MCF 10A (cell line): ENCODE data around the gene CCDC122. TPM values are rescaled to one million over a fixed set of nuclear protein-coding genes. Genes with fewer than 3 reads are reported as not detected.

Source experiments
- BruUV-seq: library from RNA; stranded (reverse); fragments of 400-500 nt; replicated peaks from 2 replicates; lab custom pipeline; 2021; lab: Mats Ljungman, UMichigan
- CTCF ChIA-PET: fragments of 300-600 bp; sonication (Branson Sonifier 250); formaldehyde crosslinking; extraction: SDS; loops from one replicate; lab custom pipeline; 2021; ENCODE audit warnings: antibody characterized with exemption, inconsistent platforms; lab: Yijun Ruan, JAX
- POLR2A ChIA-PET: fragments of 300-600, 350-650 bp; sonication (Branson Sonifier 250); formaldehyde crosslinking; extraction: SDS; loops from one replicate; lab custom pipeline; 2020; ENCODE audit warnings: antibody characterized with exemption, inconsistent platforms; lab: Yijun Ruan, JAX
- DNase-seq: peaks from one replicate; pipeline ENCODE4 v3.0.0-alpha.2; 2018; ENCODE audit not compliant: unreplicated experiment
- H3K27ac Mint-ChIP-seq: one replicate; pipeline ENCODE4 v1.8.0; 2022; ENCODE audit warnings: mild to moderate bottlenecking, low read depth, mixed read lengths; ENCODE audit not compliant: unreplicated experiment
- H3K27me3 Mint-ChIP-seq: one replicate; pipeline ENCODE4 v1.8.0; 2022; ENCODE audit warnings: mixed read lengths; ENCODE audit not compliant: insufficient read depth, unreplicated experiment
- H3K36me3 Mint-ChIP-seq: one replicate; pipeline ENCODE4 v1.8.0; 2022; ENCODE audit warnings: mild to moderate bottlenecking, moderate library complexity, mixed read lengths; ENCODE audit not compliant: insufficient read depth, unreplicated experiment
- H3K4me1 Mint-ChIP-seq: one replicate; pipeline ENCODE4 v1.8.0; 2022; ENCODE audit warnings: mixed read lengths; ENCODE audit not compliant: insufficient read depth, unreplicated experiment
- H3K4me3 Mint-ChIP-seq: one replicate; pipeline ENCODE4 v1.8.0; 2022; ENCODE audit warnings: mild to moderate bottlenecking, moderate library complexity, mixed read lengths; ENCODE audit not compliant: unreplicated experiment
- H3K9me3 Mint-ChIP-seq: one replicate; pipeline ENCODE4 v1.8.0; 2022; ENCODE audit warnings: mixed read lengths; ENCODE audit not compliant: unreplicated experiment
- intact Hi-C: fragments of 100-400 bp; cut with micrococcal nuclease; formaldehyde crosslinking; loops from 2 replicates; pipeline ENCODE4 v1.14.1; 2022
- total RNA-seq: library from RNA; stranded (reverse); gene quantifications from 2 replicates; pipeline ENCODE4 v1.2.3, GENCODE V29; 2022
- TF ChIP-seq, protein P1 (sequence below): fragments of 200-600 bp; IDR thresholded peaks from one replicate; pipeline ENCODE4 v1.8.0; 2022; ENCODE audit warnings: antibody characterized with exemption, mild to moderate bottlenecking; ENCODE audit not compliant: unreplicated experiment

Gene CCDC122
- total RNA-seq, 1 experiment from 2014 or later = 16.3 TPM

GRCh38 chr13:43905435-43906031 lies 26.0 kb upstream of the CCDC122 start:
- POLR2A ChIA-PET = interaction anchor here (0.7 to 1.1 kb wide), 4 partner anchors 359 to 536 kb away, joined by 3 read pairs; no protein-coding TSS in a partner anchor

GRCh38 chr13:43895940-43896339 lies 16.4 kb upstream of the CCDC122 start:
- Mint-ChIP-seq H3K27ac (no peak overlapping the region), H3K27me3 (no peaks in the 10 kb centered on the region), H3K4me3 (no peak overlapping the region), H3K36me3 (peaks cover 9% of the 10 kb centered on the region), H3K9me3 (no peaks in the 10 kb centered on the region), H3K4me1 (no peaks in the 10 kb centered on the region)
- BruUV-seq = no TSS peak
- ChIA-PET CTCF (interaction anchor here (0.7 to 1.2 kb wide), 2 partner anchors 152 to 628 kb away, joined by 3 read pairs; no protein-coding TSS in a partner anchor), POLR2A (interaction anchor here (0.6 to 0.9 kb wide), 3 partner anchors 13 to 575 kb away, joined by 3 to 4 read pairs (median 3); partner anchors contain the start of genes CCDC122 and LACC1)
- DNase-seq = no peak
- intact Hi-C loops = no loop called here
- TF ChIP-seq, protein P1, sequence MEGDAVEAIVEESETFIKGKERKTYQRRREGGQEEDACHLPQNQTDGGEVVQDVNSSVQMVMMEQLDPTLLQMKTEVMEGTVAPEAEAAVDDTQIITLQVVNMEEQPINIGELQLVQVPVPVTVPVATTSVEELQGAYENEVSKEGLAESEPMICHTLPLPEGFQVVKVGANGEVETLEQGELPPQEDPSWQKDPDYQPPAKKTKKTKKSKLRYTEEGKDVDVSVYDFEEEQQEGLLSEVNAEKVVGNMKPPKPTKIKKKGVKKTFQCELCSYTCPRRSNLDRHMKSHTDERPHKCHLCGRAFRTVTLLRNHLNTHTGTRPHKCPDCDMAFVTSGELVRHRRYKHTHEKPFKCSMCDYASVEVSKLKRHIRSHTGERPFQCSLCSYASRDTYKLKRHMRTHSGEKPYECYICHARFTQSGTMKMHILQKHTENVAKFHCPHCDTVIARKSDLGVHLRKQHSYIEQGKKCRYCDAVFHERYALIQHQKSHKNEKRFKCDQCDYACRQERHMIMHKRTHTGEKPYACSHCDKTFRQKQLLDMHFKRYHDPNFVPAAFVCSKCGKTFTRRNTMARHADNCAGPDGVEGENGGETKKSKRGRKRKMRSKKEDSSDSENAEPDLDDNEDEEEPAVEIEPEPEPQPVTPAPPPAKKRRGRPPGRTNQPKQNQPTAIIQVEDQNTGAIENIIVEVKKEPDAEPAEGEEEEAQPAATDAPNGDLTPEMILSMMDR = no peak

More at GRCh38 chr13:43905435-43906031, 26.0 kb upstream of the CCDC122 start:
- Mint-ChIP-seq H3K36me3 (no peaks in the 10 kb centered on the region), H3K27ac (no peak overlapping the region), H3K4me1 (peaks cover 8% of the 10 kb centered on the region), H3K9me3 (no peaks in the 10 kb centered on the region), H3K4me3 (no peak overlapping the region), H3K27me3 (no peaks in the 10 kb centered on the region)
- DNase-seq = peak; percentile 67
- CTCF ChIA-PET = interaction anchor here (0.6 to 5.5 kb wide), 25 partner anchors 9 to 984 kb away, joined by 3 to 111 read pairs (median 3); no protein-coding TSS in a partner anchor
- no TSS peak for BruUV-seq
- intact Hi-C loops = loop anchor here (1.0 to 10.0 kb wide), 7 partner anchors 145 to 1067 kb away; no protein-coding TSS in a partner anchor
- TF ChIP-seq, protein P1 = peak; percentile 70

DNA sequence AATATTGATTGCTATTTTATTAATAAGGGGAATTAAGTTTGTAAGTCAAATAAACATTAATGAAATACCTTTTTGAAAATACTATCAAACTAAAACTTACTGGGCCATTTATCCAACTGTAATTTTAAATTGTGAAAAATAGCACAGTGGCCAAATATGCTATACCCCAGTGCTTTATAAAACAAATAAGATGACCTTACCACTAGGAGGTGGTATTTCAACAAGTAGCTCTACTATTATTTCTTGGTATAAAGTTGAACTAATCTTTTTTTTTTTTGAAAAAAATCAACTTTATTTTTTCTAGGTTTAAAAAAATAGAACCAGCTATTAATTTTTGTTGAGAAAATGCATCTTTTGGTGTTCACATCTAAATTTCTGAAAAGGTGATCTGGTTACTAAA lies 14.9 kb upstream of the CCDC122 start:
- CTCF ChIA-PET = interaction anchor here (1.4 kb wide), 2 partner anchors 10 to 11 kb away, joined by 3 read pairs; no protein-coding TSS in a partner anchor
- Mint-ChIP-seq H3K4me3 (no peak overlapping the region), H3K27me3 (no peaks in the 10 kb centered on the region), H3K9me3 (no peaks in the 10 kb centered on the region), H3K4me1 (no peaks in the 10 kb centered on the region), H3K27ac (no peak overlapping the region), H3K36me3 (peaks cover 21% of the 10 kb centered on the region)
- POLR2A ChIA-PET = interaction anchor here (0.6 to 2.0 kb wide), 3 partner anchors 15 to 663 kb away, joined by 3 to 5 read pairs (median 4); partner anchors contain the start of genes CCDC122 and LACC1
- no peak for DNase-seq
- intact Hi-C loops = no loop called here
- TF ChIP-seq, protein P1 = peak; percentile 27
- no TSS peak for BruUV-seq

GRCh38 chr13:43884222-43884621 lies 4.7 kb upstream of the CCDC122 start:
- no TSS peak for BruUV-seq
- POLR2A ChIA-PET = interaction anchor here (0.6 kb wide), 1 partner anchor 249 kb away, joined by 3 read pairs; no protein-coding TSS in a partner anchor
- CTCF ChIA-PET = interaction anchor here (1.3 kb wide), 1 partner anchor 10 kb away, joined by 3 read pairs; no protein-coding TSS in a partner anchor
- Mint-ChIP-seq H3K27me3 (no peaks in the 10 kb centered on the region), H3K36me3 (peaks cover 20% of the 10 kb centered on the region), H3K27ac (no peak overlapping the region), H3K4me3 (no peak overlapping the region), H3K4me1 (peaks cover 9% of the 10 kb centered on the region), H3K9me3 (no peaks in the 10 kb centered on the region)
- intact Hi-C loops = no loop called here
- TF ChIP-seq, protein P1 = no peak
- DNase-seq = no peak
